ENCODE data around the gene GRAMD1A. TPM values are rescaled to one million over a fixed set of nuclear protein-coding genes. Genes with fewer than 3 reads are reported as not detected.

GRAMD1A gene
- total RNA-seq, 1 experiment from 2014 or later = 125 TPM

GRCh38 chr19:35065574-35065973 lies 65.5 kb downstream of the GRAMD1A start:
- Mint-ChIP-seq H3K4me1 (peaks cover 26 to 29% of the 10 kb centered on the region in 2 experiments), H3K4me3 (no peak overlapping the region), H3K27ac (peak overlapping the region in 1 of 3 experiments; percentile 44; a peak in 1 of 7 replicates), H3K27me3 (ENCODE audit: low read depth) (peaks cover 27% of the 10 kb centered on the region), H3K36me3 (ENCODE audit: insufficient read depth in 1 of 3, low read depth in 3 of 3) (peaks cover 0 to 4% (median 0%) of the 10 kb centered on the region in 3 experiments; a peak in 3 of 7 replicates), H3K9me3 (peaks cover 4 to 7% of the 10 kb centered on the region in 2 experiments; a peak in 4 of 5 replicates)
- Histone ChIP-seq H3K23ac (ENCODE audit: insufficient read length, low read depth, low read length) (no peak overlapping the region), H3K4ac (ENCODE audit: low read depth, low read length) (peak overlapping the region; percentile 41; the same call in 1 of the 2 replicates), H3K9me3 (ENCODE audit: control insufficient read depth, low read depth, low read length) (no peaks in the 10 kb centered on the region), H2BK5ac (ENCODE audit: insufficient read length, low read length) (no peak overlapping the region), H2BK20ac (ENCODE audit: low read depth, low read length, poor library complexity, severe bottlenecking) (no peak overlapping the region), H4K91ac (ENCODE audit: insufficient read length, low read depth, low read length) (no peak overlapping the region), H3K56ac (ENCODE audit: insufficient read length, low read depth, low read length) (no peak overlapping the region), H2BK12ac (ENCODE audit: insufficient read length, low read depth, low read length) (no peak overlapping the region), H4K20me1 (ENCODE audit: control insufficient read depth, insufficient read depth, insufficient read length) (no peaks in the 10 kb centered on the region), H3K27me3 (ENCODE audit: insufficient read depth, low read length) (no peaks in the 10 kb centered on the region), H3K79me2 (ENCODE audit: insufficient read depth, low read length) (no peaks in the 10 kb centered on the region), H3K18ac (ENCODE audit: insufficient read length, low read depth, low read length) (no peak overlapping the region), H3K14ac (ENCODE audit: insufficient read depth, low read length) (no peak overlapping the region), H3K79me1 (ENCODE audit: insufficient read depth, low read depth, low read length, poor library complexity, severe bottlenecking) (no peaks in the 10 kb centered on the region), H2BK15ac (ENCODE audit: low read depth, low read length) (no peak overlapping the region), H3K27ac (ENCODE audit: insufficient read length, low read depth, low read length) (no peak overlapping the region), H3K23me2 (ENCODE audit: insufficient read length, low read depth, low read length, poor library complexity, severe bottlenecking) (no peaks in the 10 kb centered on the region), H2BK120ac (ENCODE audit: low read depth, low read length, poor library complexity, severe bottlenecking) (no peak overlapping the region), H3K9ac (ENCODE audit: extremely low read depth, insufficient read length, low read length) (no peak overlapping the region), H3K4me2 (ENCODE audit: insufficient read depth, insufficient read length, low read length) (no peak overlapping the region), H3K4me1 (ENCODE audit: insufficient read depth, low read length) (peaks cover 5% of the 10 kb centered on the region; the same call in 1 of the 2 replicates), H2AFZ (ENCODE audit: low read length) (no peak overlapping the region), H4K5ac (ENCODE audit: insufficient read length, low read depth, low read length) (no peak overlapping the region), H2AK5ac (ENCODE audit: insufficient read length, low read length) (no peak overlapping the region), H4K8ac (replicated peaks; ENCODE audit: insufficient read length, low read depth, low read length) (no peak overlapping the region), H3T11ph (ENCODE audit: low read length) (no peak overlapping the region)
- no CpG with 5 or more reads among the region's 10 CpGs for WGBS (ENCODE audit: extremely low coverage, insufficient read length, low lambda C conversion rate)
- TF ChIP-seq CTCF (conservative IDR thresholded peaks at IDR 0.05) = no peak
- DNase-seq = no peak
